VCaP (cell line): ENCODE results near the gene CLSTN2.

Experiments
- H3K27ac ChIP-seq: fragments of 450-650 bp; 2 replicates; pipeline ENCODE4 v1.5.1; 2017
- CTCF ChIP-seq: fragments of 450-650 bp; conservative IDR thresholded peaks from 2 replicates; pipeline ENCODE4 v1.5.1; 2017; ENCODE audit warnings: mild to moderate bottlenecking, moderate library complexity

Gene CLSTN2

GRCh38 chr3:140349938-140350337 is 415.0 kb downstream of the CLSTN2 start:
- TF ChIP-seq CTCF: no peak
- H3K27ac ChIP-seq: no peak overlapping the region

DNA sequence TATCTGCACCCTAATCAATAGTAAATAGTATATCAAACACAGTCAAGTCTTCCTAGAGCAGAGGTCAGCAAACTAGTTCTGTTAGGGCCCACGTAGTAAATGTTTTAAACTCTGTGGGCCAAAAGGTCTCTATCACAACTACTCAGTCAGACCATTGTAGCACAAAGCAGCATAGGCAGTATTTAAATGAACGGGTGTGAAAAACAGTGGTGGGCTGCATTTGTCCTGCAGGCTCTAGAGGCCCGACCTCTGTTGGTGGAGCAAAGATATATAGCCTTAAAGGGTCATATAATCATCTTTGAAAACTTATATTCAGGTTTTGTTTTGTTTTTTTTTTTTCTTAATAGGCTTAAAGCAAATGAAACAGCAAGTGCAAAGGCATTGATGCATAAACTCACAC is 416.5 kb downstream of the CLSTN2 start:
- no peak overlapping the region for H3K27ac ChIP-seq
- TF ChIP-seq CTCF: no peak

- no peak overlapping the region for H3K27ac ChIP-seq
- TF ChIP-seq CTCF: no peak
Measured at GRCh38 chr3:140355481-140355880, 420.5 kb downstream of the CLSTN2 start.

DNA sequence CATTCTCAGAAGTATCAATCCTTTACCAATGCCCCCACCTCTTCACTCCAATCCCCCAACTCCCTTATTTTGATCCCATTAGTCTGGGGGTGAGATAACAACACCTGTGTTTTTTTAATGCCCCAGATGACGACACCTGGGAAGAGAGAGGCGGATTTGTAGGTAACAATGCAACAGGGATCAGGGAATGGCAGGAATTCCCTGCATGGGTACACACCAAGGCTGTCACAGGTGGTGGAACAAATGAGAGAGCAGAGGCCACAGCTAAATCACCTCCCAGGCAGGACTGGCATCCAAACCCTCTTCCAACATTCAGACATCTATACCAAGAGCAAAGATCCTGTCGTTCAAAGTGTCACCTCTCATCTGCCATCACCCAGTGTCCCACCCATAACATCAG is 423.7 kb downstream of the CLSTN2 start:
- no peak overlapping the region for H3K27ac ChIP-seq
- no peak for TF ChIP-seq CTCF

- no peak overlapping the region for H3K27ac ChIP-seq
- no peak for TF ChIP-seq CTCF
Measured at GRCh38 chr3:140359233-140359995, 424.4 kb downstream of the CLSTN2 start.

DNA sequence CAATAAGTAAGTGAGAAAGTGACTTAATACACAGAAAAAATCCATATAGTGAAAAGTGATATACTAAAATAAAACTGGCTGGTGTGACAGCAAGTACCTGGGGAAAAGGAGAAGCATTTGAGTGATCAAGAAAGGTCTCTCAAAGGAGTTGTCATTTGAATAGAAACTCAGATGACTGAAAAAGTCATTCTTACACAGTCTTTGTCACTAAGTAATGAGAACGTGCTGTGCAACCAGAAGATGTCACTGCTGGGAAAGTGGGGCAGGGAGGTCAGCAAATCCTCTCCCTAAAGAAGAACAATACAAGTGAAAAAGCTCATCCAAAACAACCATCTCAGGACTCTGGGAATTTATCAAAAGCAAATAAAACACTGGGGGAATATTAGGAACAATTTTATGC is 425.3 kb downstream of the CLSTN2 start:
- peak; percentile 38; the same call in 1 of the 2 replicates for TF ChIP-seq CTCF
- H3K27ac ChIP-seq: no peak overlapping the region

GRCh38 chr3:140363801-140364200 is 428.8 kb downstream of the CLSTN2 start:
- H3K27ac ChIP-seq: no peak overlapping the region
- no peak for TF ChIP-seq CTCF
